Smooth muscle cell of the brain vasculature (primary cell): Measurements from ENCODE around the gene PGGT1B.

ENCODE experiments used
- DNase-seq: peaks from one replicate; pipeline ENCODE4 v3.0.0-alpha.2; 2012; ENCODE audit warnings: low read depth, low spot score

The PGGT1B gene

GRCh38 chr5:115262321-115263077 is at the start of gene PGGT1B:
PGGT1B (minus strand) TSS chr5:115262877; CDS start chr5:115262851, 26 bp downstream.
- no peak for DNase-seq

DNA sequence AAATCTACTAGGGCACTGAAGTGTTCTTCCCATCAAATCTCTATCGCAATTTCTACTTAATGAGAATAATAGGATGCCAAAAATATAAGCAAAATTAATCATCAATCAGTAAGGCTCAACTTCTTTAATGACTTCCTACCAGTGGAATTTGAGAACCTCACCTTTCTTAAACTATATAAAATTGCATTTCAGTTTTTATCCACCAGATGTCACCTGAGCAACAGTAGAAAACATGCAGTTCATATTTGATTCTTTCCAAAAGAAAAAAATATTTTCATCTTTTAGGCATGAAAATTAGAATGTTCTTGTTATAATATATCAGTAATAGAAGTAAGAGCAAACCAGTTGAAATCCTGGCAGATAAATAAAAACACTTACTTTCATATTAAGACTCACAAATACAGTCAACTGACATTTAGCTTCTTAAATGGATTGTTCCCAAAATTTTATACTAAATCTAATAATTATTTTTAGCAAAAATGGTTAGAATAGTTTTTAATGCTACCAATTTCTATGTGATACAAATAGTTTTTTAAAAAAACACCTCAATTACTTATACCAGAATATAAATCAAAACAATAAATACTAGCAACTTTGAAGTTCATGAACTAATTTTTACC is 47.2 kb upstream of the PGGT1B start:
- DNase-seq: no peak

- DNase-seq: no peak
Measured at GRCh38 chr5:115308815-115309214, 46.1 kb upstream of the PGGT1B start.

- no peak for DNase-seq
Measured at GRCh38 chr5:115306011-115306536, 43.4 kb upstream of the PGGT1B start.

DNA sequence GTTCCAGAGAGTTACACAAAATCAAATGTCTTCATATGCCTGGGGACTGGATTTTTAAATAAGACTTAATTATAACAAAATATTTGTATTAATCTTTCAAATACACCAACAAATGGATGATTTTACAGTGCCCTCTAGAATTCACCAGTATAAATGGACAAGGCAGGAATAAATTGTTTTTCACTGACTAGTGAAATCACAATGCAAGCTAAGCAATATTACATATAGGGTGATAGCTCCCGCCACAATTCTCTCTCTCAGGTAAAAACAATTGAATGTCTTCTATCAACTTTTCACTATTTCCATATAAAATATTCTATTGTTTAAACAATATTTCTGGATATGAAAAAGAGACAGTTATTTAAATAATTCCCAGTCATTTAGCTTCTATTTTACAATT is 41.8 kb upstream of the PGGT1B start:
- no peak for DNase-seq

DNA sequence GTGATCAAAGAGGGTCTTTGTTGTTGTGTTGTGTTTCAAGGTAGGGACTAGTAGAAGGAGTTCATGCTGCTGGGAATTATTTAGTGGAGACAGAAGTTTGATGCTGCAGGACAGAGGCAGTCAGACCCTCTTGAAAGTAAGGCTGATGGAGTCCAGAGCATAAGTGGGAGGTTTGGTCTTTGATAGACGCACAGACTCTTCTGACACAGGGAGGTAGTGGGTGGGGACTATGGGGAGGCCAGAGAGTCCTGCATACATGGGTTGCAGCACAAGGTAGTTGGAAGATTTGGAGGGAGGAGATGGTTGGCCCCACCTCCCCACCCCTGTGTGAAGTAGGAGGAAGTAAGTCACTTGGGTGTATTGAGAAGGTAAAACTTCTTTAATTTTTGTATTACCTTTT is 36.1 kb upstream of the PGGT1B start:
- DNase-seq: no peak

- no peak for DNase-seq
Measured at GRCh38 chr5:115297031-115297430, 34.4 kb upstream of the PGGT1B start.

DNA sequence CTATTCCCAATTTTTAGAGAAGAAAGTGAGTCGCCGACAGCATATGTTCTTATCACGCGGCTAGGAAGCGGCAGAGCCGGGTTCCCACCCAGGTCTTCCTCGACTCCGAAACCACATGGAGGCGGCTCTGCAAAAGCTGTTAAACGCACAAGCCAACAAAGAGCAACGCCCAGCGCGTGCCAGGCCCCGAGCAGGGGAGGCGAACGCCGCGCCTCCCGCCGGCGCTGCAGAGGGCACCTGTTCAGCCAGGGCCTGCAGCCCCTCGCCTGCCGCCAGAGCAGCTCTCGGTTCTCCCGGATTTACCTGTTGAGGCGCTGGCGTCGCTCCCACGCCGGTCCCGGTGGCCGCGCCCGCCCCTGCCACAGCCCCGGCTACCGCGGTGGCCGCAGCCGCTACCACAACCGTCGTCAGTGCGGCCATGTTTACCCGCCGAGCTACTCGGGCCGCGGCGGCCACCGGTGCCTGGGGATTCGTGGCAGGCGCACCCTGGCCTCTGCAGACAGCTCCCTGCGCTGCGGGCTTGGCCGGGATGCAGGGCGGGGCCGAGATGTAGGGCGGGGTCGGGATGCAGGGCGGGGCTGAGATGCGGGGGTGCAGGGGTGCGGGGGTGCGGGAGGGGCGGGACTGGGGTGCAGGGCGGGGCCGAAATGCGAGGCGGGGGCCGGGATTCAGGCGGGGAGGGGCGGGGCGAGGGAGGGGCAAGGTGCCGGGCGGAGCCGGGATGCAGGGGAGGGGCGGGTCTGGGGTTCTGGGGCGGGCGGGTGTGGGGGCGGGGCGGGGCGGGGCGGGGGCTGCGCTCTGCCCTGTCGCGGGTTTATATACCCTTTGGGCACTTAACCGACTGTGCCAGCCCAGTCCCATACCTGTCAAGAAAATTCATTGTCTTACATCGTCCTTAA is 33.7 kb upstream of the PGGT1B start, which contains the start of gene CCDC112:
CCDC112 (minus strand) TSS at position 531 of the 899 bp plus-strand sequence; CDS start at position 420, 111 bp downstream.
- peak; percentile 29 for DNase-seq

- DNase-seq: no peak
Measured at GRCh38 chr5:115295777-115296123, 33.1 kb upstream of the PGGT1B start.

DNA sequence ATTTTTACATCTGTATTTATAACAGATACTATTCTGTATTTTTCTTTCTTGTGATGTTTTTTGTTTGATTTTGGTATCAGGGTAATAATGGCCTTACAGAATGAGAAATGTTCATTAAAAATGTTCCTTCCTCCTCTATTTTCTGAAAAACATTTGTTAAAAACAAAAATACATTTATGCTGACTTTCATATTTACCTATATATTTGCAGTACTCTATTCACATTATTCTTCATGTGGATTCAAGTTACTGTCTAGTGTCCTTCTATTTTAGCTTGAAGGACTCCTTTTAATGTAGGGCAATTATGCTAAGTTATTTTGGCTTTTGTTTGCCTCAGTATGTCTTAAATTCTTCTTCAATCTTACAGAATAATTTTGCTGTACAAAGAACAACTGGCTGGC is 28.7 kb upstream of the PGGT1B start:
- DNase-seq: no peak

DNA sequence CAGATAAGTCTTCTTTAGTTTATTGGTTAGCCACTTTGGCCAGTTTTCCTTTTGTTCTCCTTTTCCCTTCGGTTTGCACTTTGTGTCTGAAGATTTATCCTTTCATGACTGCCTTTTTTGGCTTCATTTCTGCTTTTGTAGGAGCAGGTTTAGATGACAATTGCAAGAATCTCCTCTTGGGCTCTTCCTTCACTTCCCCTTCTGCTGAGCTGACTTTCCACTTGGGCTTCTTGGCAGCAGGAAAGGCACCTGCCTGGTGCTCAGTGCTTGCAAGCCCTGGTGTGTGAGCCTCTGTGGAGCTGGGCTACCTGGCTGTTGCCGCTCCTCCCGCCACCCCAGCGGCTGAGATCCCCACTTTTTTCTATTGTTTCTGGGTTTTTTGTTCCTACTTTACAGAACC is 26.4 kb upstream of the PGGT1B start:
- no peak for DNase-seq

DNA sequence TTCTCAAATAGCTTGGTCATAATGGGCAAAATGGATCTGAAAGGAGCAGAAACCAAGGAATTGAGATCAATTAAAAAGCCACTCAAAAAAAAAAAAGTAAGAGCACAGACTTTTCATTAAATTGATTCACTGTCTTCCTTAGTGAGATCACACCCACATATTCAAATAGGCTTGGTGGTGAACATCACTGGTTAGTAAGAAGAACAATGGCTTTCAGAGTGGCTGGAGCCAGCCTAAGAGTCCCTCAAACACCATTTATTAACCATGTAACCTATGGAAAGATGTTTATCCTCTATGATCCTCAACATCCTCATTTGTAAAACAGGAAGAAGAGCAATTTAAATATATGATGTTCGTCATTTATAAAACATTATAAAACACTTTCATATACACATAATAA is 21.3 kb upstream of the PGGT1B start:
- no peak for DNase-seq

GRCh38 chr5:115282131-115282530 is 19.5 kb upstream of the PGGT1B start:
- DNase-seq: no peak

DNA sequence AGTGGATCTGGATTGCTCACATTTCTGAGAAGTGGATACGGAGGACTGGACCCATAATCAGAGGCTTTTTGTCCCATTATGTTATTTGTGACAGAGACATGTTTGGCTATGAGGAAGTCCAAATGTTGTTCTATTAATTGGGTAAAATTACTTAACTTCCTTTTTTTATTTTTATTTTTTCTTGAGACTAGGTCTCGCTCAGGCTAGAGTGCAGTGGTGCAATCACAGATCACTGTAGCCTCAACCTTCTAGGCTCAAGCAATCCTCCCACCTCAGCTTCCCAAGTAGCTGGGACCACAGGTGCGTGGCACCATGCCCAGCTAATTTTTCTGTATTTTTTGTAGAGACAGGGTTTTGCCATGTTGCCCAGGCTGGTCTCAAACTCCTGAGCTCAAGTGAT is 11.9 kb upstream of the PGGT1B start:
- DNase-seq: no peak

DNA sequence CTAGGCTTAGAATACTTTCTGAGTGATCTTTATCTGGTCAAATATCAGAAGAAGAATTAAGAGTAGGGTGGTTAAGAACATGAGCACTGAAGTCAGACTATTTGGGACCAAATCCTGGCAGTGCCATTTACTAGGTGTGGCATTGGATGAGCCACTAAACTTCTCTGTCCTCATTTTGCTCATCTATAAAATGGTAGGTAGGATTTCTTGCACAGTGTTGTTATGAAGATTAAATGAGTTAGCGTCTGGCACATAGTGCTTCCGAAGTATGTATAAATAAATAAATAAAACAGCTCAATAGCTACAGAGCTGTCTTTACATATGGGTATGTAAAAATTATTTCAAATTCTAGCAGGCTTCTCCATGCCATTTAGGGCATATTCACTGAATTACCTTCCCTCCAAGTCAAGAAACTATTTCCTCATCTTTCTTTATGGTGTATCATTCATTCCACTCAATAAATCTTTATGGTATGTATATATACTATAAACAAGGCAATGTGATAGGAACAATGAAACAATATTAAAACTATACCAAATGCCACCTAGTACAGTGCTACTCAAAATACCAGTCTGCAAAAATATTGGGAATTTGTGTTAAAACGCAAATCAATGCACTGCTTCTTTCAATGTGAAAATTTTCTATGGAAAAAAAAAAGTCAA is 9.8 kb upstream of the PGGT1B start:
- no peak for DNase-seq

DNA sequence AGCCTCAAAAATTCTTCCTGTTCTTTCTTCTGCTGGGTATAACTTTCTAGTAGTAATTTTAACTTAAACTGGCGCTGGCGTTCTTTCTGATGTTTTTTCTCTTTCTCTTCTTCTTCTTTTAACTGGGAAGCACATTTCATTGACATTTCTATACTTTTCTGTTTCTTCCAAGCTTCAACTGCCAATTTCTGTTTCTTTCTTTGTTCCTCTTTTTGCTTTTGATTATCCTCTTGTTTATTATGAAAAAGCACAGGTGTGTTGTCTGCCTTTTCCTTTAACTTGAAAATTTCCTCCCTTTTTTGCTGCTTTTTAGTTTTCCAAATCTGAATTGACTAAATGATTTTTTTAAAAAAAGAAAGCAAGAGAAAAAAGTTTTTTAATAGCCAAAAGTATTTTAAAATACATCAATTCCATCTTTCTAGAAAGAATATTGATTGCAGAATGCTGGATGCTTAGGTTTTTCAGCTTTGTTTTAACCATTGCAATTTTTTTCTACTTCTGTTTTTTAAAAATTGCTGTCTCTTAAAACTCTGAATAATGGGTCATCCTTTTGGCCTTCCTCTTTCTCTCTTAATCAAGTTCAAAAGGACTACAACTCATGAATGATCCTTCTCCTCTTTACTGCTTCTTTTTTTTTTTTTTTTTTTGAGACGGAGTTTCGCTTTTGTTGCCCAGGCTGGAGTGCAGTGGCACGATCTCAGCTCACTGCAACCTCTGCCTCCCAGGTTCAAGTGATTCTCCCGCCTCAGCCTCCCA is 8.8 kb upstream of the PGGT1B start:
- DNase-seq: no peak

GRCh38 chr5:115267617-115268016 is 4.9 kb upstream of the PGGT1B start:
- DNase-seq: no peak

DNA sequence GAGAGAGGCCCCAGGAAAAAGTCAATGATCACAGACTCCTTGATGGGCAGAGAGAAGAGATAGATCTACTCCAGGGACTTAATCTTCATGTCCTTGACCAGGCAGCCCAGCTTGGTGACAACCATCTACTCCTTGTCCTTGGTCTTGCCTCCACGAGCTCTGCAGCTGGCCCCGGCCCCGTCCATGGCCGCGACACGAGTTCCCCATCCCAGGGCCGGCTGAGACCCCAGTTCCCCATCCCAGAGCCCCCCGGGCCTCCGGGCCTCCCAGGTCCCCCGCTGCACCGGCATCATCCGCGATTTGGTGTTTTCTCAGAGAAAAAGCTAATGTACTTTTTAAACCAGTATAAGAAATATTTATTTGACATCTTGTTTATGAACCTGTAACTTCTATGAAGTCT is 2.5 kb upstream of the PGGT1B start:
- no peak for DNase-seq

DNA sequence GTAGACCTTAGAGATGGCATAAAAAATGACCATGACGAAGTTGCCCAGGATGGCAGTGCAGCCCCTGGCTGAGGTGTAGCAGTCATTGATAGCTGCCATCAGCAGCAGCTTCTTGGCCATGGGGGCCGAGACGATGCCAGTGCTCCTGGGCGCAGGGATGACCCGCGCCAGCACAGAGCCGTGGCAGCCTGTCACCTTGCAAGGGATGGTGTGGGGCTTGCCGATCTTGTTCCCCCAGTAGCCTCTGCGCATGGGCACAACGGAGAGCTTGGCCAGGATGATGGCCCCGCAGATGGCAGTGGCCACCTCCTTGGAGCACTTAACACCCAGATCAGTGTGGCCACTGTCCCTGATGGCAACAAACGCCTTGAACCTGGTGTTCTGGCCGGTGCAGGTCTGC is 2.1 kb upstream of the PGGT1B start:
- DNase-seq: no peak

DNA sequence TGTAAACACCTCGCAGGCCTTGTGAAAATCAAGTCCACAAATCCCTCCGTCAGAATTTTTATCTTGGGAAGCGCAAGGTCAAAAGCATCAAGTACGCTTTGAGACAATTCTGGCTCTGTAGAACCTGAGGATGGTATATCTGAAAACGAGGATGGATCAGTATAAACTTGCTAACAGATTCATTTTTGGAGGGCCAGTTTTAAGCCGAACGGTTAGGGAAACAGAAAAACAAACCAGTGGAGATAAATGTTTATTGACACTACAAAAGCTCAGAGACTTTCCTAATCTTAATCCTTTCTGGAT is 352 bp upstream of the PGGT1B start:
- no peak for DNase-seq

DNA sequence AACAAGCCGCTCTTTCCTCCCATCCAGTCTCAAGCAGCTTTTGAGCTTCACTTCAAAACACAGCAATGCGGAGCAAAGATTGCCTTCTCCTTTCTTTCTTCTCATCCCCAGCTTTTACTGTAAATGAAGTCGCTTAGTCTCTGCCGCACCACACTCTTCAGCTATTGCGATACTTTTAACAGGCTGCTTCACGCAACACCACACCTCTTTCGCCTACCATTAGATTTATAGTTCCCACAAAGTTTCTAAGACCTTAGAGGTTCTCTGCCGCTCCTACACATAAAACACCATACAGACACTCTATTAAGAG is 711 bp downstream of the PGGT1B start:
- no peak for DNase-seq
